HG03060 (cell line): Measurements from ENCODE around the gene IFNAR1.
"Not testable (repeated sequence)": the region's sequence is repeated elsewhere in the genome, so short reads cannot be mapped to it uniquely, and the experiment has no call there.

Experiments used
- ATAC-seq: cut with Tn5 transposase; IDR thresholded peaks from one replicate; pipeline ENCODE4 v1.9.1; 2021; ENCODE audit warnings: low read depth, moderate number of reproducible peaks; ENCODE audit not compliant: unreplicated experiment

Gene IFNAR1

DNA sequence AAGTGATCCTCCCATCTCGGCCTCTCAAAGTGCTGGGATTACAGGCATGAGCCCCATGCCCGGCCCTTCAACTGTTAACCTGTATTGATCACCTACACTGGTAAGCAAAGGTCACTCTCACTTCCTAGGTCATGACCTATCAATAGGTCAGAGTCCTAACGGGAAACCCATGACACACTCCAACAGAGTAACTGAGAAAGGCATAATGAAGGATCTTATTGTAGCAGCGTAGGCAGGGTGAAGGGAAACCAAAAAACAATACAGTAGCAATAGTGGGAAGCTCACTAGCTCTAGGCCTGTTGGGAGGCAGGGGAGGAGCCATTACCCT, 19.5 kb upstream of the IFNAR1 start:
- ATAC-seq, result no peak

DNA sequence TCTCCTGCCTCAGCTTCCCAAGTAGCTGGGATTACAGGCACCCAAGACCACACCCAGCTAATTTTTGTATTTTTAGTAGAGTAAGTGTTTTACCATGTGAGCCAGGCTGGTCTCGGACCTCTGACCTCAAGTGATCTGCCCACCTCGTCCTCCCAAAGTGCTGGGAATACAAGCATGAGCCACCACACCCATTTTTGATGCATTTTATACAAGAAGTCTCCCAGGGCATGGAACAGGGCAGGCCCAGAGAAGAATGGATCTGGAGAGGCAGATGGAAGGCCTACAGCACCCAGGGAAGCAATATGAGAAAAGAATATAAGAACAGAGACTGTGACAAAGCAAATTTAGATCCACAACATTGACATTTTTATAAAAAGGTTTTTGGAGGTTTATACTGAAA, 18.8 kb upstream of the IFNAR1 start:
- ATAC-seq, result no peak

- peak; percentile 48 for ATAC-seq
Observed at GRCh38 chr21:33308586-33309490, 15.9 kb upstream of the IFNAR1 start.

DNA sequence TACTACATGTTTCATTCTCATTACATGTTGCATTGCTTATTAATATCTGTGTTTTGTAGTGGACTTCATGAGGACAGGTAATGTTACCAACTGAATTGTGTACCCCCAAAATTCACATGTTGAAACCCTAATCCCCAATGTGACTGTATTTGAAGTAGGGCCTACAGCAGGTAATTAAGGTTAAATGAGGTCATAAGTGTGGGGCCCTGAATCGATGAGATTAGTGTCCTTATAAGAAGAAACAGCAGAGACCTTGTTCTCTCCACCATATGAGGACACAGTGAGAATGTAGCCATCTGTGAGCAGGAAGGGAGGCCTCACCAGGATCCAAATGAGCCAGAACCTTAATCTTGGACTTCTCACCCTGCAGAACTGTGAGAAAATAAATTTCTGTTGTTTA, 15.0 kb upstream of the IFNAR1 start:
- ATAC-seq, result no peak

DNA sequence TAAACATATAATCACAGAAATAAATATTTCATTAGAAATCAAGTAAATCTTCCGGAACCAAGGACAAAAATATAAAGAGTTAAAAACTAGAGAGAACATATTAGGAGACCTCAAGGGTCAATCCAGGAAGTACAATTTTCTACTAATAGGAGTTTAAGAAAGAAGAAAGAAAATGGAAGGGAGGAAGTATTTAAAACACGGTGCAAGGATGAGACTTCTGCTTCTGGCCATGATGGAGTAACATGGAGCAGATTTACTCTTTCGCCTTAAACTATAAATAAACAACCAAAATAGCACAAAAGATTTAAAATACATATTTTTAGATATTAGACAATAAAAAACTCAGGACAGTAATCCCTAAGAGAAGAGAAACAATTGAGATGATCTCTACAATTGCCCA, 12.6 kb upstream of the IFNAR1 start:
- ATAC-seq, result no peak

DNA sequence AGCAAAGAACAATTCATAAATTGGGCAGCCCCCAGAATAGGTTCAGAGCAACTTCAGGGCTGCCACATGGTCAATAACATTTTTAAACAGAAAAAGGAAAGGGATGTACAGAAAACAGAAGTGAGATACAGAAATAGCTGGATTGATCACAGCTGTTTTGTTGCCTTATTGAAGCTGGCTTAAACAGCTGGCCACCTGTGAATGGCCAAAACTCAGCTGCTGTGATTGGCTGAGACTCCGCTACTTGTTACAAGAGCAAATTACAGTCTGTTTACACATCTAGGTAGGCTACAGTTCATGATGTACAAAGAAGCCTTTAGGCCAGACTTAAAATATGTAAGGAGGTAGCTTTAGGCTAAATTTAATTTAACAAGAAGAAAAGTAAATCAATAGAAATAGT, 11.6 kb upstream of the IFNAR1 start:
- ATAC-seq, result no peak

DNA sequence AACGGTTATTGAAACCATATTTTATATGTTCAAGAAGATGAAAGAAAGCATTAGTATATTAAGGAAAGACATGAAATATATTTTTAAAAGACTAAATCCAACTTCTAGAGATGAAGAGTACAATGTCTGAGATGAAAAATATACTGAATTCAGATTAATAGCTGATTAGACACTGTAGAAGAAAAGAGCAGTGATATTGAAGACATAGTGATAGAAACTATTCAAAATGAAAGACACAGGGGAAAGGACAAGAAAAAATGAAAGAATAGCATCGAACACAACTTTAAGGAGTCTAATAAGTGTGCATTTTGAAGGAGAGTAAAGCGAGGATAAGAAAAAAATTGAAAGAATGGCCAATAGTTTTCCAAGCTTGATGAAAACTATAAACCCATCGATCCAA, 11.2 kb upstream of the IFNAR1 start:
- ATAC-seq, result no peak

GRCh38 chr21:33314111-33314510, 10.7 kb upstream of the IFNAR1 start:
- ATAC-seq, result no peak

- ATAC-seq, result no peak
Observed at GRCh38 chr21:33315946-33316710, 8.6 kb upstream of the IFNAR1 start.

GRCh38 chr21:33317145-33317544, 7.6 kb upstream of the IFNAR1 start:
- ATAC-seq, result no peak

GRCh38 chr21:33317786-33318486, 6.8 kb upstream of the IFNAR1 start:
- no peak for ATAC-seq

GRCh38 chr21:33321005-33321404, 3.8 kb upstream of the IFNAR1 start:
- ATAC-seq, result not testable (repeated sequence)

GRCh38 chr21:33323610-33324009, 1.2 kb upstream of the IFNAR1 start:
- not testable (repeated sequence) for ATAC-seq

- peak; percentile 22 for ATAC-seq
Observed at GRCh38 chr21:33325222-33326067, 675 bp downstream of the IFNAR1 start.

- ATAC-seq, result no peak
Observed at GRCh38 chr21:33327326-33327725, 2.6 kb downstream of the IFNAR1 start.

DNA sequence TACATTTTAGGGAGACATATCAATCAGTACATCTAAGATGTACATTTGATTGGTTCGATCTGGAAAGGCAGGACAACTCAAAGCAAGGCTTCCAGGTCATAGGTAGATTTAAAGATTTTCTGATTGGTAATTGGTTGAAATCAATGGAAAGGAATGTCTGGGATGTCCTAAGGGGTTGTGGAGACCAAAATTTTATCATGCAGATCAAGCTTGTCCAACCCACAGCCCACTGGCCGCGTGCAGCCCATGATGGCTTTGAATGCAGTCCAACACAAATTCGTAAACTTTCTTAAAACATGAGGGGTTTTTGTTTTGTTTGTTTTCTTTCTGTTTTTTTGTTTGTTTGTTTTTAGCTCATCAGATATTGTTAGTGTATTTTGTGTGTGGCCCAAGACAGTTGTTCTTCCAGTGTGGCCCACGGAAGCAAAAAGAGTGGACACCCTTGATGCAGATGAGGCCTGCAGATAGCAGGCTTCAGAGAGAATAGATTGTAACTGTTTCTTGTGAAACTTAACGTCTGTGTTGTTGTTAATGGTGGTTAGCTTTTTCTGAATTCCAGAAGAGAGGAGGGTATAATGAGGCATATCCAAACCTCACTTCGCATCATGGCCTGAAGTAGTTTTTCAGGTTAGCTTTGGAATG, 3.1 kb downstream of the IFNAR1 start:
- no peak for ATAC-seq

- ATAC-seq, result no peak
Observed at GRCh38 chr21:33330726-33331125, 6.0 kb downstream of the IFNAR1 start.

DNA sequence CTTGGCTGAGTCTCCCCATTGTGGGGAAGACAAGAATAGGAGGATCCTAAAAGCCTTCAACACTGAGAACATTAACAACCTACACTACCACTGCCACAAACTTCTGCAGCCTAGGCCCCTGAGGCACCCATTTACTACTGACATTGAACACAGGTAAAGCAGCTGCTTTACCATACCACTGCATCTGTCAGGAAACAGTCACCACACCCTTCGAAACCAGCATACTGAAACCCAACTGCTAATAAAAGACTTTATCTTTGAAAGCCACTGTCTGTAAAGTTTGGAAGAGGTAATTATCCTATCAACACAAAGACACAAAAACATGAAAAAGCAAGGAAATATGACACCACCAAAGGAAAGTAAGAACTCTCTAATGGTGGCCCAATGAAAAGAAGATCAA, 7.4 kb downstream of the IFNAR1 start:
- ATAC-seq, result no peak

GRCh38 chr21:33334191-33334590, 9.4 kb downstream of the IFNAR1 start:
- ATAC-seq, result no peak

GRCh38 chr21:33334824-33335223, 10.1 kb downstream of the IFNAR1 start:
- ATAC-seq, result no peak
